Hair follicle dermal papilla cell (primary cell): ENCODE results near the gene TEKT4. TPM values are rescaled to one million over a fixed set of nuclear protein-coding genes. Genes with fewer than 3 reads are reported as not detected.

ENCODE experiments used
- small RNA-seq: library from RNA; depleted of rRNA; stranded (forward); fragments of <200 nt; gene quantifications from one replicate; pipeline ENCODE3, GENCODE V24; 2012
- total RNA-seq: library from RNA; depleted of rRNA; stranded (reverse); fragments of >200 nt; gene quantifications from 2 replicates; pipeline ENCODE4 v1.2.3, GENCODE V29; 2012

Gene TEKT4, protein sequence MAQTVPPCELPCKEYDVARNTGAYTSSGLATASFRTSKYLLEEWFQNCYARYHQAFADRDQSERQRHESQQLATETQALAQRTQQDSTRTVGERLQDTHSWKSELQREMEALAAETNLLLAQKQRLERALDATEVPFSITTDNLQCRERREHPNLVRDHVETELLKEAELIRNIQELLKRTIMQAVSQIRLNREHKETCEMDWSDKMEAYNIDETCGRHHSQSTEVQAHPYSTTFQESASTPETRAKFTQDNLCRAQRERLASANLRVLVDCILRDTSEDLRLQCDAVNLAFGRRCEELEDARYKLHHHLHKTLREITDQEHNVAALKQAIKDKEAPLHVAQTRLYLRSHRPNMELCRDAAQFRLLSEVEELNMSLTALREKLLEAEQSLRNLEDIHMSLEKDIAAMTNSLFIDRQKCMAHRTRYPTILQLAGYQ
- total RNA-seq, result not detected in 2 replicates

DNA sequence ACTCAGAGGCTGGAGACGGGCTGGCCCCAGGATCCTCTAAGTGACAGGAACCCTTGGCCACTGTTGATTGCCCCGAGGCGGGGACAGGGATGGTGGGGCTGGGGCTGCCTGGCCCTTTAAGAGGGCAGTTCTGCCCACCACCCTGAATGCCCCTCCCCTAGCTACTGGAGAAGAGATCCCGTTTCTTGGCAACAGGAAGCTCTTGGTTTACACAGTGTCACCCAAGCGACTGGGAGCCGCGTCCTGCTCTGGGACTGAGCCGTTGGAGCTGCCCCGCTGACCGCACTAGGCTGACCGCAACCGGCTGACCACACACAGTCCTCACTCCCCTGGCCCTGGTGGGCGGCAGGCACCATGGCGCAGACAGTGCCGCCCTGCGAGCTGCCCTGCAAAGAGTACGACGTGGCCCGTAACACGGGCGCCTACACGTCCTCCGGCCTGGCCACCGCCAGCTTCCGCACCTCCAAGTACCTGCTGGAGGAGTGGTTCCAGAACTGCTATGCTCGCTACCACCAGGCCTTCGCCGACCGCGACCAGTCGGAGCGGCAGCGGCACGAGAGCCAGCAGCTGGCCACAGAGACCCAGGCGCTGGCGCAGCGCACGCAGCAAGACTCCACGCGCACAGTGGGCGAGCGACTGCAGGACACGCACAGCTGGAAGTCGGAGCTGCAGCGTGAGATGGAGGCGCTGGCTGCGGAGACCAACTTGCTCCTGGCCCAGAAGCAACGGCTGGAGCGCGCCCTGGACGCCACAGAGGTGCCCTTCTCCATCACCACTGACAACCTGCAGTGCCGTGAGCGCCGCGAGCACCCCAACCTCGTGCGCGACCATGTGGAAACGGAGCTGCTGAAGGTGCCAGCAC lies at the start of gene TEKT4:
TSS of gene TEKT4 (plus strand) at position 205 of the 862 bp plus-strand sequence. CDS start at position 355, 150 bp downstream.

Small RNA genes lying within 50 kb of the gene (small RNA-seq; reads per million reads assigned to genes)
- gene RNU6-1320P, result not detected

Other genes with a start within 250 kb of the TEKT4 start
- not detected in 2 replicates for gene MAL, start 154.3 kb downstream of the TEKT4 start, total RNA-seq